Left colon (tissue), 2 donors: ENCODE data around the gene NAT16. TPM values are rescaled to one million over a fixed set of nuclear protein-coding genes. Genes with fewer than 3 reads are reported as not detected.
A peak's percentile ranks its signal among the peaks of the same experiment; 100 is the strongest.

Source experiments
- ATAC-seq: fragments of 200-7000 bp; cut with Tn5 transposase; one replicate; pipeline ENCODE4 v1.9.1; 2020; ENCODE audit warnings: mild to moderate bottlenecking, moderate library complexity
- DNase-seq, 2 donors: peaks; one replicate each; pipeline ENCODE4 v3.0.0-alpha.2; 2020
- intact Hi-C, 2 donors: fragments of 100-400 bp; cut with DNase I in 1 of 2; cut with micrococcal nuclease in 1 of 2; formaldehyde crosslinking; loops; one replicate each; pipeline versions ENCODE4 v1.11.2 to v1.14.0; 2022; cut with DNase I, micrococcal nuclease
- total RNA-seq, 2 donors: library from RNA; stranded (reverse); fragmentation: NEBNext Ultra II Directional; extraction: Animal tissue kit (Norgen Biotek cat#: 25700); gene quantifications; one replicate each; pipeline ENCODE4 v1.2.1, GENCODE V29; 2021
- donor health status: DM: no; HTN: no; CAD: no.
- donor health status: DM: yes; HTN: yes; CAD: no.

NAT16 gene
- total RNA-seq, 2 donors from 2014 or later, result not detected

GRCh38 chr7:101164071-101164840, 15.8 kb downstream of the NAT16 start:
- peak in 1 of 2 donors; percentile 39 for DNase-seq
- intact Hi-C loops, result no loop called here
- peak; percentile 45 for ATAC-seq

- ATAC-seq (peak; percentile 21), DNase-seq (peak in 1 of 2 donors; percentile 33)
- intact Hi-C loops, result no loop called here
Measured at GRCh38 chr7:101163279-101164070, 16.6 kb downstream of the NAT16 start.

- peak; percentile 63 for ATAC-seq
- intact Hi-C loops, result no loop called here
- peak in 1 of 2 donors; percentile 56 for DNase-seq
Measured at GRCh38 chr7:101162551-101163278, 17.4 kb downstream of the NAT16 start.

- no peak for DNase-seq
- no peak for ATAC-seq
- intact Hi-C loops, result no loop called here
Measured at GRCh38 chr7:101161692-101162471, 18.2 kb downstream of the NAT16 start.

- intact Hi-C loops, result no loop called here
- DNase-seq, result no peak
- ATAC-seq, result no peak
Measured at GRCh38 chr7:101160910-101161309, 19.2 kb downstream of the NAT16 start.

GRCh38 chr7:101159696-101160674, 20.1 kb downstream of the NAT16 start:
- DNase-seq (no peak), ATAC-seq (no peak)
- intact Hi-C loops, result no loop called here

GRCh38 chr7:101156866-101157589, 23.1 kb downstream of the NAT16 start:
- ATAC-seq, result peak; percentile 71
- intact Hi-C loops, result no loop called here
- DNase-seq, result peak; percentile 66 to 80

- no peak for ATAC-seq
- no peak for DNase-seq
- intact Hi-C loops, result no loop called here
Measured at GRCh38 chr7:101156277-101156676, 23.8 kb downstream of the NAT16 start.

GRCh38 chr7:101155303-101155702, 24.8 kb downstream of the NAT16 start:
- ATAC-seq (no peak), DNase-seq (no peak)
- intact Hi-C loops, result no loop called here

- ATAC-seq (peak; percentile 68), DNase-seq (peak in 1 of 2 donors; percentile 55)
- intact Hi-C loops, result no loop called here
Measured at GRCh38 chr7:101154693-101155102, 25.4 kb downstream of the NAT16 start.

- intact Hi-C loops, result no loop called here
- DNase-seq (peak; percentile 94 to 95), ATAC-seq (peak; percentile 91)
Measured at GRCh38 chr7:101153969-101154692, 26.0 kb downstream of the NAT16 start, which contains the start of gene AP1S1. AP1S1 (plus strand) TSS chr7:101154476; CDS start chr7:101154515, 39 bp downstream.

- DNase-seq (no peak), ATAC-seq (no peak)
- intact Hi-C loops, result no loop called here
Measured at GRCh38 chr7:101151908-101152651, 28.0 kb downstream of the NAT16 start.

GRCh38 chr7:101140746-101141382, 39.2 kb downstream of the NAT16 start:
- ATAC-seq, result no peak
- no peak for DNase-seq
- intact Hi-C loops, result loop anchor here in 1 of 2 donors (5.0 kb wide), 1 partner anchor 141 kb away; no protein-coding TSS in a partner anchor

- no peak for ATAC-seq
- DNase-seq, result no peak
- intact Hi-C loops, result loop anchor here in 1 of 2 donors (5.0 kb wide), 1 partner anchor 142 kb away; no protein-coding TSS in a partner anchor
Measured at GRCh38 chr7:101140339-101140699, 39.8 kb downstream of the NAT16 start.
